Spleen (tissue), 11 donors: ENCODE data around the gene UGT8. TPM values are rescaled to one million over a fixed set of nuclear protein-coding genes. Genes with fewer than 3 reads are reported as not detected.
"Not testable (repeated sequence)": the region's sequence is repeated elsewhere in the genome, so short reads cannot be mapped to it uniquely, and the experiment has no call there.

Source experiments
- DNase-seq: peaks from one replicate; pipeline ENCODE4 v3.0.0-alpha.2; 2020
- H3K27ac ChIP-seq, 8 donors: fragments of 200-600 bp; sonication (generic) in 7 of 8; 1 replicate in 4 of 8; 2 replicates in 4 of 8; pipeline versions ENCODE4 v1.5.0 to v1.8.0; 2016 to 2021; ENCODE audit warnings: inconsistent platforms in 4 of 8, mild to moderate bottlenecking in 4 of 8, moderate library complexity in 1 of 8
- H3K27me3 ChIP-seq, 7 donors: fragments of 200-600 bp; sonication (generic) in 6 of 7; replicated peaks in 1 of 7; 1 replicate in 4 of 7; 2 replicates in 3 of 7; pipeline versions ENCODE4 v1.5.0 to v1.8.0; 2016 to 2021; ENCODE audit warnings: inconsistent platforms in 3 of 7, mild to moderate bottlenecking in 1 of 7
- H3K36me3 ChIP-seq, 6 donors: fragments of 200-600 bp; sonication (generic) in 5 of 6; 1 replicate in 4 of 6; 2 replicates in 2 of 6; pipeline versions ENCODE4 v1.5.0 to v1.8.0; 2016 to 2021; ENCODE audit warnings: inconsistent platforms in 2 of 6
- H3K4me1 ChIP-seq, 6 donors: fragments of 200-600 bp; sonication (generic) in 5 of 6; 1 replicate in 3 of 6; 2 replicates in 3 of 6; pipeline versions ENCODE4 v1.5.0 to v1.8.0; 2016 to 2021; ENCODE audit warnings: inconsistent platforms in 3 of 6
- H3K4me3 ChIP-seq, 8 donors: fragments of 200-600 bp; sonication (generic) in 7 of 8; 1 replicate in 4 of 8; 2 replicates in 4 of 8; pipeline versions ENCODE4 v1.5.0 to v1.8.0; 2016 to 2021; ENCODE audit warnings: inconsistent platforms in 4 of 8, mild to moderate bottlenecking in 4 of 8, moderate library complexity in 2 of 8
- H3K9me3 ChIP-seq, 8 donors: fragments of 200-600 bp; sonication (generic) in 7 of 8; 1 replicate in 4 of 8; 2 replicates in 4 of 8; pipeline versions ENCODE4 v1.5.0 to v1.8.0; 2016 to 2021; ENCODE audit warnings: inconsistent platforms in 4 of 8
- POLR2A ChIP-seq, 3 donors: fragments of 450-650 bp; IDR thresholded peaks; one replicate each; pipeline ENCODE4 v1.5.1; 2017; ENCODE audit warnings: antibody characterized with exemption in 3 of 3, mild to moderate bottlenecking in 1 of 3
- POLR2AphosphoS5 ChIP-seq, 3 donors: sonication (generic); formaldehyde crosslinking; IDR thresholded peaks; one replicate each; pipeline ENCODE4 v1.5.1; 2017; ENCODE audit warnings: antibody characterized with exemption in 3 of 3
- WGBS, 5 donors: extraction: QIAGEN DNeasy Blood & Tissue Kit in 3 of 5; methylation state at CpG; one replicate each; pipeline versions ENCODE4 v1.1.5 to v1.1.7; 2013 to 2018; 5-methylcytosine and 5-hydroxymethylcytosine counted together
- intact Hi-C: fragments of 100-400 bp; cut with DNase I; formaldehyde crosslinking; loops from one replicate; pipeline ENCODE4 v1.15.0; 2023; ENCODE audit warnings: low total_unique reads
- polyA plus RNA-seq, 3 donors: library from polyadenylated mRNA; stranded (reverse); fragments of 200-250 nt; gene quantifications; one replicate each; pipeline ENCODE4 v1.2.1, GENCODE V29; 2013
- total RNA-seq, 7 donors: library from RNA; depleted of rRNA in 3 of 7; stranded (reverse); fragments of >200 nt in 3 of 7; fragmentation: NEBNext Ultra II Directional in 4 of 7; extraction: Animal tissue kit (Norgen Biotek cat#: 25700) in 4 of 7; gene quantifications; one replicate each; pipeline versions ENCODE4 v1.1.0 to v1.2.1, GENCODE V29; 2016 to 2021
- TF ChIP-seq, protein P1 (sequence below), 11 experiments: fragments of 200-600 bp in 7 of 11; fragments of 450-650 bp in 4 of 11; sonication (generic) in 4 of 11; IDR thresholded peaks in 8 of 11; conservative IDR thresholded peaks in 3 of 11; 1 replicate in 7 of 11; 2 replicates in 4 of 11; pipeline versions ENCODE4 v1.4.0 to v1.8.0; 2016 to 2021; ENCODE audit warnings: antibody characterized with exemption in 11 of 11, inconsistent platforms in 4 of 11, mild to moderate bottlenecking in 1 of 11
- donor health status: healthy with polysubstance abuse.
- donor health status: DM: no; HTN: no; CAD: no; lungs with moderate emphysema.
- donor health status: DM: no; HTN: no; CAD: no.
- donor health status: Bipolar disorder and iron deficiency.
- donor health status: healthy.
- donor health status: DM: no; HTN: no; CAD: no.
- donor health status: DM: yes; HTN: yes; CAD: no.

Gene UGT8
- total and polyA plus RNA-seq, 10 donors, result 2.1 to 7.0 (median 6.5) TPM

GRCh38 chr4:114607056-114607455, 8.4 kb downstream of the UGT8 start:
- peaks cover 0 to 30% (median 8%) of the 10 kb centered on the region in 6 donors for H3K4me1 ChIP-seq
- intact Hi-C loops, result no loop called here
- TF ChIP-seq, protein P1, sequence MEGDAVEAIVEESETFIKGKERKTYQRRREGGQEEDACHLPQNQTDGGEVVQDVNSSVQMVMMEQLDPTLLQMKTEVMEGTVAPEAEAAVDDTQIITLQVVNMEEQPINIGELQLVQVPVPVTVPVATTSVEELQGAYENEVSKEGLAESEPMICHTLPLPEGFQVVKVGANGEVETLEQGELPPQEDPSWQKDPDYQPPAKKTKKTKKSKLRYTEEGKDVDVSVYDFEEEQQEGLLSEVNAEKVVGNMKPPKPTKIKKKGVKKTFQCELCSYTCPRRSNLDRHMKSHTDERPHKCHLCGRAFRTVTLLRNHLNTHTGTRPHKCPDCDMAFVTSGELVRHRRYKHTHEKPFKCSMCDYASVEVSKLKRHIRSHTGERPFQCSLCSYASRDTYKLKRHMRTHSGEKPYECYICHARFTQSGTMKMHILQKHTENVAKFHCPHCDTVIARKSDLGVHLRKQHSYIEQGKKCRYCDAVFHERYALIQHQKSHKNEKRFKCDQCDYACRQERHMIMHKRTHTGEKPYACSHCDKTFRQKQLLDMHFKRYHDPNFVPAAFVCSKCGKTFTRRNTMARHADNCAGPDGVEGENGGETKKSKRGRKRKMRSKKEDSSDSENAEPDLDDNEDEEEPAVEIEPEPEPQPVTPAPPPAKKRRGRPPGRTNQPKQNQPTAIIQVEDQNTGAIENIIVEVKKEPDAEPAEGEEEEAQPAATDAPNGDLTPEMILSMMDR (IDR thresholded peaks at IDR 0.05 in 8 of 11, conservative IDR thresholded peaks at IDR 0.05 in 3 of 11), result no peak
- no peak for TF ChIP-seq POLR2A (IDR thresholded peaks at IDR 0.05)
- TF ChIP-seq POLR2AphosphoS5 (IDR thresholded peaks at IDR 0.05), result no peak
- no peak overlapping the region for H3K27ac ChIP-seq
- no peaks in the 10 kb centered on the region for H3K36me3 ChIP-seq
- H3K9me3 ChIP-seq, result no peaks in the 10 kb centered on the region
- H3K27me3 ChIP-seq, result no peaks in the 10 kb centered on the region
- DNase-seq, result no peak
- no peak overlapping the region for H3K4me3 ChIP-seq

GRCh38 chr4:114613560-114613959, 15.0 kb downstream of the UGT8 start:
- no peak overlapping the region for H3K27ac ChIP-seq
- intact Hi-C loops, result no loop called here

DNA sequence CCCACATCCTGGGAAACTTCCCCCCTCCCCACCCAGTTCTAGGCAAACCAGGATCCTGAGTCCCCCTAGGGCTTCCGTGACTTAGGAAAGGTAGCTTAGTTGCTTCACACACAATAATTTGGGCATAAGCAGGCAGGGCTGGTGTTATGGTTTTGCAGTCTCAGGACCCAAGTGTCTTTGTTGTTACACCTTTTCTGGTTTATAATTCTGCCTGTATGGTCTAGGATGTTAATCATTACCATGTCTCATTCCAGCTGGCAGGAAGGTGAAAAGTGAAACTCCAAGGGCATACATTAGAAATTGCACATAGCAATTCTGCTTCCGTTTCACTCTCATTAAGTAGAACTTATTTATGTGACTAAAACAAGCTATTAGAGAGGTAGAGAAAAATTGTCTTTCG, 16.8 kb downstream of the UGT8 start:
- no peak for DNase-seq
- peaks cover 0 to 6% (median 0%) of the 10 kb centered on the region in 6 donors for H3K4me1 ChIP-seq
- H3K27ac ChIP-seq, result no peak overlapping the region
- H3K27me3 ChIP-seq, result no peaks in the 10 kb centered on the region
- WGBS, 5 donors, result 73 to 88% (median 83%) methylated on average over 3 of the region's 3 CpGs
- no peaks in the 10 kb centered on the region for H3K9me3 ChIP-seq
- intact Hi-C loops, result no loop called here
- H3K36me3 ChIP-seq, result no peaks in the 10 kb centered on the region
- TF ChIP-seq POLR2AphosphoS5 (IDR thresholded peaks at IDR 0.05) (no peak), POLR2A (IDR thresholded peaks at IDR 0.05) (no peak)
- TF ChIP-seq, protein P1 (IDR thresholded peaks at IDR 0.05 in 8 of 11, conservative IDR thresholded peaks at IDR 0.05 in 3 of 11), result no peak
- no peak overlapping the region for H3K4me3 ChIP-seq

More at GRCh38 chr4:114613560-114613959, 15.0 kb downstream of the UGT8 start:
- no peak for TF ChIP-seq POLR2AphosphoS5 (IDR thresholded peaks at IDR 0.05)
- no peak for TF ChIP-seq POLR2A (IDR thresholded peaks at IDR 0.05)
- TF ChIP-seq, protein P1 (IDR thresholded peaks at IDR 0.05 in 8 of 11, conservative IDR thresholded peaks at IDR 0.05 in 3 of 11), result no peak
- H3K27me3 ChIP-seq, result no peaks in the 10 kb centered on the region
- no peak overlapping the region for H3K4me3 ChIP-seq
- DNase-seq, result no peak
- no peaks in the 10 kb centered on the region for H3K36me3 ChIP-seq
- H3K4me1 ChIP-seq, result peaks cover 0 to 6% (median 0%) of the 10 kb centered on the region in 6 donors
- WGBS, 5 donors, result 80 to 87% (median 87%) methylated on average over 4 of the region's 4 CpGs
- no peaks in the 10 kb centered on the region for H3K9me3 ChIP-seq

- intact Hi-C loops, H3K27ac ChIP-seq, DNase-seq, H3K36me3 ChIP-seq, H3K4me1 ChIP-seq, H3K4me3 ChIP-seq, H3K9me3 ChIP-seq, H3K27me3 ChIP-seq: not testable (repeated sequence)
- WGBS, 5 donors, result 70 to 94% (median 90%) methylated on average over 6 to 12 of the region's 12 CpGs
These were observed 17.4 kb downstream of the UGT8 start for GRCh38 chr4:114616036-114616435.

GRCh38 chr4:114626196-114626595, 27.6 kb downstream of the UGT8 start:
- no peaks in the 10 kb centered on the region for H3K27me3 ChIP-seq
- H3K9me3 ChIP-seq, result no peaks in the 10 kb centered on the region
- TF ChIP-seq POLR2A (IDR thresholded peaks at IDR 0.05), result no peak
- TF ChIP-seq, protein P1 (IDR thresholded peaks at IDR 0.05 in 8 of 11, conservative IDR thresholded peaks at IDR 0.05 in 3 of 11), result no peak
- no peak for TF ChIP-seq POLR2AphosphoS5 (IDR thresholded peaks at IDR 0.05)
- no peak overlapping the region for H3K27ac ChIP-seq
- no peak overlapping the region for H3K4me3 ChIP-seq
- 90 to 96% (median 93%) methylated on average over 2 of the region's 2 CpGs for WGBS, 5 donors
- peaks cover 0 to 6% (median 0%) of the 10 kb centered on the region in 6 donors for H3K36me3 ChIP-seq
- H3K4me1 ChIP-seq, result no peaks in the 10 kb centered on the region
- intact Hi-C loops, result no loop called here
- DNase-seq, result no peak
